Lung (tissue), 12 donors: ENCODE results near the gene IRGC. TPM values are rescaled to one million over a fixed set of nuclear protein-coding genes. Genes with fewer than 3 reads are reported as not detected.

ENCODE experiments used
- ATAC-seq: fragments of 200-7000 bp; cut with Tn5 transposase; one replicate; pipeline ENCODE4 v1.9.1; 2020; ENCODE audit warnings: moderate number of reproducible peaks; ENCODE audit not compliant: insufficient read depth, low FRiP score
- DNase-seq, 3 donors: peaks; one replicate each; pipeline ENCODE4 v3.0.0-alpha.2; 2013 to 2017
- H3K27ac ChIP-seq, 2 donors: one replicate each; pipeline ENCODE4 v1.5.1; 2013; ENCODE audit warnings: mild to moderate bottlenecking in 2 of 2, moderate library complexity in 2 of 2, control low read depth in 1 of 2, inconsistent platforms in 1 of 2, low read depth in 1 of 2, low read length in 1 of 2
- H3K27me3 ChIP-seq, 3 donors: one replicate each; pipeline ENCODE4 v1.5.1; 2013; ENCODE audit warnings: low read length in 2 of 3; ENCODE audit not compliant: control insufficient read depth in 3 of 3, insufficient read depth in 3 of 3
- H3K36me3 ChIP-seq, 4 donors: one replicate each; pipeline ENCODE4 v1.5.1; 2013; ENCODE audit warnings: low read length in 4 of 4, mild to moderate bottlenecking in 1 of 4, moderate library complexity in 1 of 4; ENCODE audit not compliant: control insufficient read depth in 4 of 4, insufficient read depth in 4 of 4
- H3K4me1 ChIP-seq, 5 donors: one replicate each; pipeline ENCODE4 v1.5.1; 2013; ENCODE audit warnings: low read length in 5 of 5, mild to moderate bottlenecking in 2 of 5, moderate library complexity in 1 of 5; ENCODE audit not compliant: control insufficient read depth in 5 of 5, insufficient read depth in 5 of 5
- H3K4me3 ChIP-seq: one replicate; pipeline ENCODE4 v1.5.1; 2013; ENCODE audit warnings: mild to moderate bottlenecking, control low read depth, moderate library complexity
- H3K9ac ChIP-seq, 2 donors: one replicate each; pipeline ENCODE4 v1.5.1; 2013; ENCODE audit warnings: low read length in 2 of 2, control low read depth in 1 of 2; ENCODE audit not compliant: insufficient read depth in 1 of 2
- H3K9me3 ChIP-seq, 4 donors: one replicate each; pipeline ENCODE4 v1.5.1; 2013; ENCODE audit warnings: low read length in 3 of 4, mild to moderate bottlenecking in 1 of 4, moderate library complexity in 1 of 4; ENCODE audit not compliant: control insufficient read depth in 4 of 4, insufficient read depth in 3 of 4
- WGBS, 2 donors: extraction: QIAGEN DNeasy Blood & Tissue Kit; methylation state at CpG; one replicate each; pipeline ENCODE4 v1.1.7; 2013; 5-methylcytosine and 5-hydroxymethylcytosine counted together
- polyA plus RNA-seq, 2 donors: library from polyadenylated mRNA; stranded (reverse); fragments of 200-250 nt; gene quantifications; one replicate each; pipeline ENCODE4 v1.2.1, GENCODE V29; 2013
- total RNA-seq, 2 donors: library from RNA; depleted of rRNA in 1 of 2; stranded (reverse); fragments of >200 nt in 1 of 2; gene quantifications; one replicate each; pipeline ENCODE4 v1.2.1, GENCODE V29; 2014 to 2021
- TF ChIP-seq, protein P1 (sequence below): IDR thresholded peaks from 2 replicates; pipeline ENCODE4 v1.5.1; 2012; ENCODE audit warnings: mild to moderate bottlenecking; ENCODE audit errors: control extremely low read depth, extremely low read depth
- donor health status: control.
- donor health status: control.
- donor health status: Bipolar disorder and iron deficiency.
- donor health status: healthy.
- donor health status: DM: yes; HTN: yes; CAD: no.

Gene IRGC
- total and polyA plus RNA-seq, 4 donors: not detected

DNA sequence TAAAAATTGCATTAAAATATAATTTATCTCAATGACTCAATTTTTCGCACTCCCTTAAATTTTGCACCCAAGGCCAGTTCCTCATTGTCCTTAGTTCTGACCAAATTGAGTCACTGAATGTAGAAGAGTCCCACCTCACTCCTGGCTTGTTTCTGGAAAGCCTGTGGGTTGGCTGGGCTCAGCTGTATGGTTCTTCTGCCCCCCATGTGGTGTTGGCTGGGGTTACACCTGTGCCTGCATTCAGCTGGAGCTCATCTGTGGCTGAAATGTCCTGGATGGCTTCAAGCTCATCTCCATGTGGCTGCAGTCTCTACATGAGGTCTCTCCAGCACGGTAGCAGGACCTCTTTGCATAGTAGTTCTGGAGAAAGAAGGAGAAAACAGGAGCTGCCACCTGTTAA is 7.2 kb upstream of the IRGC start:
- no peaks in the 10 kb centered on the region for H3K4me1 ChIP-seq
- ATAC-seq (no peak), DNase-seq (no peak)
- H3K9me3 ChIP-seq: peaks cover 0 to 5% (median 0%) of the 10 kb centered on the region in 4 donors
- H3K36me3 ChIP-seq: no peaks in the 10 kb centered on the region
- 64 to 76% methylated on average over 2 of the region's 2 CpGs for WGBS, 2 donors
- no peak overlapping the region for H3K4me3 ChIP-seq
- H3K27me3 ChIP-seq: no peaks in the 10 kb centered on the region
- TF ChIP-seq, protein P1, sequence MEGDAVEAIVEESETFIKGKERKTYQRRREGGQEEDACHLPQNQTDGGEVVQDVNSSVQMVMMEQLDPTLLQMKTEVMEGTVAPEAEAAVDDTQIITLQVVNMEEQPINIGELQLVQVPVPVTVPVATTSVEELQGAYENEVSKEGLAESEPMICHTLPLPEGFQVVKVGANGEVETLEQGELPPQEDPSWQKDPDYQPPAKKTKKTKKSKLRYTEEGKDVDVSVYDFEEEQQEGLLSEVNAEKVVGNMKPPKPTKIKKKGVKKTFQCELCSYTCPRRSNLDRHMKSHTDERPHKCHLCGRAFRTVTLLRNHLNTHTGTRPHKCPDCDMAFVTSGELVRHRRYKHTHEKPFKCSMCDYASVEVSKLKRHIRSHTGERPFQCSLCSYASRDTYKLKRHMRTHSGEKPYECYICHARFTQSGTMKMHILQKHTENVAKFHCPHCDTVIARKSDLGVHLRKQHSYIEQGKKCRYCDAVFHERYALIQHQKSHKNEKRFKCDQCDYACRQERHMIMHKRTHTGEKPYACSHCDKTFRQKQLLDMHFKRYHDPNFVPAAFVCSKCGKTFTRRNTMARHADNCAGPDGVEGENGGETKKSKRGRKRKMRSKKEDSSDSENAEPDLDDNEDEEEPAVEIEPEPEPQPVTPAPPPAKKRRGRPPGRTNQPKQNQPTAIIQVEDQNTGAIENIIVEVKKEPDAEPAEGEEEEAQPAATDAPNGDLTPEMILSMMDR: no peak
- H3K27ac ChIP-seq: no peak overlapping the region
- no peak overlapping the region for H3K9ac ChIP-seq

DNA sequence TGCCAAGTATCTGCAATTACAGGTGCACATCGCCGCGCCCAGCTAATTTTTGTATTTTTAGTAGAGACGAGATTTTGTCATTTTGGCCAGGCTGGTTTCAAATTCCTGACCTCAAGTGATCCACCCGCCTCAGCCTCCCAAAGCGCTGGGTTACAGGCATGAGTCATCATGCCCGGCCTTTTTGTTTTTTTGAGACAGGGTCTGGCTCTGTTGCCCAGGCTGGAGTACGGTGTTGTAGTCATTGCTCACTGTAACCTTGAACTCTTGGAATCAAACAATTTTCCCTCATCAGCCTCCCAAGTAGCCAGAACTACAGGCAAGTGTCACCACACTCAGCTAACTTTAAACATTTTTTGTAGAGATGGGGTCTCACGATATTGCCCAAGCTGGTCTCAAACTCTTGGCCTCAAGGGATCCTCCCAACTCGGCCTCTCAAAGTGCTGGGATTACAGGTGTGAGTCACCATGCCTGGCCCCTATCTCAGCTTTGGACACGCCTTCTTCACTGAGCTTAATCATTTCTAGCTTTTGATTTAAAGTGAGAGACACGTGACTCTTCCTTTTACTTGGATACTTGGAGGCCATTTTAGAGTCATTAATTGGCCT is 4.0 kb upstream of the IRGC start:
- no peak overlapping the region for H3K27ac ChIP-seq
- WGBS, 2 donors: 76 to 81% methylated on average over 12 of the region's 12 CpGs
- H3K4me3 ChIP-seq: no peak overlapping the region
- H3K36me3 ChIP-seq: no peaks in the 10 kb centered on the region
- no peak overlapping the region for H3K9ac ChIP-seq
- H3K4me1 ChIP-seq: no peaks in the 10 kb centered on the region
- TF ChIP-seq, protein P1: no peak
- peaks cover 0 to 5% (median 0%) of the 10 kb centered on the region in 4 donors for H3K9me3 ChIP-seq
- no peak for DNase-seq
- H3K27me3 ChIP-seq: no peaks in the 10 kb centered on the region
- no peak for ATAC-seq

DNA sequence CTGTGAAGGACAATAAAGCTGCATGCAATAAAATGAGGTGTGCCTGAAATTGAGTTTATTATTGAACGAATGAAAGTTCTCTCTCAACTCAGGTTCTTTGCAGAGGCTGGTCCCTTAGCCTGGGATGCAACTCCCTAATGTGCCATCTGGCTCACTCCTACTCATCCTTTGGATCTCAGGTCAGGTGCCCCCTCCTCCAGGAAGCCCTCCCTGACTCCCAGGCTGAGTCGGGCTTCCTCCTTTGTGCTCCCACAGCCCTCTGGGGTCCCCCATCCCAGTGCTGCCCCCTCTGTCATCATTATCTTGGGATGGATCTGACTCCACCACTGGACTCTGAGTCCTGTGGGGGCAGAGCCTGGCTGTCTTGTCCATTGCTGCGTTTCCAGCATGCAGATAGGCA is 2.7 kb upstream of the IRGC start:
- Histone ChIP-seq H3K36me3 (no peaks in the 10 kb centered on the region), H3K9me3 (peaks cover 0 to 5% (median 0%) of the 10 kb centered on the region in 4 donors), H3K27ac (no peak overlapping the region), H3K4me3 (no peak overlapping the region), H3K4me1 (no peaks in the 10 kb centered on the region), H3K9ac (no peak overlapping the region), H3K27me3 (no peaks in the 10 kb centered on the region)
- ATAC-seq: no peak
- DNase-seq: no peak
- WGBS, 2 donors: 79 to 95% methylated on average over 3 of the region's 3 CpGs
- TF ChIP-seq, protein P1: no peak
